HepG2 (cell line): ENCODE data around the gene NSD2. TPM values are rescaled to one million over a fixed set of nuclear protein-coding genes. Genes with fewer than 3 reads are reported as not detected.

Experiments
- ATAC-seq: fragments of 200-7000 bp; cut with Tn5 transposase; 3 replicates; pipeline ENCODE4 v1.9.1; 2020; ENCODE audit warnings: mild to moderate bottlenecking, moderate library complexity
- BruUV-seq: library from RNA; stranded (reverse); fragments of 400-500 nt; replicated peaks from 2 replicates; lab custom pipeline; 2021; lab: Mats Ljungman, UMichigan
- CTCF ChIA-PET: fragments of 300-600 bp; formaldehyde crosslinking; extraction: SDS; loops from one replicate; lab custom pipeline; 2021; ENCODE audit warnings: low total read pairs, inconsistent platforms, low intra/inter-chr PET ratio; lab: Yijun Ruan, JAX
- POLR2A ChIA-PET: fragments of 350-600 bp; sonication (Branson Sonifier 250); formaldehyde crosslinking; loops from one replicate; lab custom pipeline; 2020; ENCODE audit warnings: antibody characterized with exemption, inconsistent platforms; lab: Yijun Ruan, JAX
- DNase-seq: peaks from one replicate; pipeline ENCODE4 v3.0.0-alpha.2; 2015; ENCODE audit warnings: low spot score
- FAIRE-seq: peaks from 3 replicates; lab custom pipeline; 2011; peaks lifted over from hg19 to GRCh38; lab: Jason Lieb, UNC
- H2AFZ ChIP-seq: one replicate; pipeline ENCODE4 v1.6.1; 2011; ENCODE audit warnings: low read length, inconsistent platforms
- H3K27ac ChIP-seq: fragments of 300-600 bp; 3 replicates; pipeline ENCODE4 v1.8.0; 2011; ENCODE audit warnings: mixed run types, mild to moderate bottlenecking, mixed read lengths, low read length, inconsistent platforms; ENCODE audit not compliant: insufficient read depth; ENCODE audit errors: extremely low read length
- H3K27me3 ChIP-seq, 2 experiments: fragments of 200-600 bp in 1 of 2; 2 replicates in 1 of 2; 3 replicates in 1 of 2; pipeline versions ENCODE4 v1.6.0 to v1.8.0; 2011; ENCODE audit warnings: low read length in 2 of 2, mild to moderate bottlenecking in 2 of 2, moderate library complexity in 2 of 2, inconsistent platforms in 1 of 2; ENCODE audit not compliant: insufficient read depth in 2 of 2, control insufficient read depth in 1 of 2
- H3K36me3 ChIP-seq, 2 experiments: fragments of 200-600 bp in 1 of 2; replicated peaks in 1 of 2; 2 replicates in 1 of 2; 3 replicates in 1 of 2; pipeline versions ENCODE4 v1.5.1 to v1.8.0; 2011; ENCODE audit warnings: low read length in 2 of 2, inconsistent platforms in 1 of 2; ENCODE audit not compliant: insufficient read depth in 2 of 2, control insufficient read depth in 1 of 2
- H3K4me1 ChIP-seq: 2 replicates; pipeline ENCODE4 v1.5.1; 2012; ENCODE audit warnings: low read length, inconsistent platforms; ENCODE audit not compliant: insufficient read depth
- H3K4me2 ChIP-seq: 2 replicates; pipeline ENCODE4 v1.6.0; 2011; ENCODE audit warnings: low read depth, low read length, inconsistent platforms
- H3K4me3 ChIP-seq, 3 experiments: fragments of 200-600 bp in 1 of 3; sonication (generic), shearing (Covaris generic) in 1 of 3; replicated peaks in 1 of 3; 2 replicates each; pipeline ENCODE4 v1.5.1; 2011 to 2016; ENCODE audit warnings: low read length in 3 of 3, inconsistent platforms in 2 of 3, low read depth in 2 of 3, mild to moderate bottlenecking in 2 of 3, control low read depth in 1 of 3, mixed read lengths in 1 of 3; ENCODE audit not compliant: insufficient read depth in 1 of 3
- H3K79me2 ChIP-seq: one replicate; pipeline ENCODE4 v1.6.1; 2011; ENCODE audit warnings: low read length, inconsistent platforms; ENCODE audit not compliant: insufficient read depth
- H3K9ac ChIP-seq: 2 replicates; pipeline ENCODE4 v1.6.0; 2011; ENCODE audit warnings: mild to moderate bottlenecking, low read depth, low read length, inconsistent platforms; ENCODE audit not compliant: insufficient read depth
- H3K9me3 ChIP-seq: 2 replicates; pipeline ENCODE4 v1.5.1; 2012; ENCODE audit warnings: mild to moderate bottlenecking, low read length
- H4K20me1 ChIP-seq: 2 replicates; pipeline ENCODE4 v1.6.0; 2011; ENCODE audit warnings: inconsistent platforms, mild to moderate bottlenecking, low read length, moderate library complexity; ENCODE audit not compliant: insufficient read depth
- ARNTL ChIP-seq: sonication (generic); formaldehyde crosslinking; IDR thresholded peaks from 2 replicates; pipeline ENCODE4 v1.4.0; 2020; ENCODE audit warnings: mild to moderate bottlenecking, missing genetic modification reagents
- NAIF1 ChIP-seq: sonication (generic); formaldehyde crosslinking; IDR thresholded peaks from 2 replicates; pipeline ENCODE4 v1.5.0; 2020; ENCODE audit warnings: mild to moderate bottlenecking, missing genetic modification reagents, borderline replicate concordance
- NONO ChIP-seq, 2 experiments: fragments of 450-650 bp in 1 of 2; sonication (generic) in 1 of 2; formaldehyde crosslinking in 1 of 2; IDR thresholded peaks in 1 of 2; conservative IDR thresholded peaks in 1 of 2; 2 replicates each; pipeline versions ENCODE4 v1.6.1 to v1.8.0; 2017 to 2022; ENCODE audit warnings: mild to moderate bottlenecking in 1 of 2, missing genetic modification reagents in 1 of 2, moderate library complexity in 1 of 2
- NR2F6 ChIP-seq, 2 experiments: IDR thresholded peaks; 2 replicates each; pipeline ENCODE4 v1.6.1; 2016; ENCODE audit warnings: antibody characterized with exemption in 1 of 2, mild to moderate bottlenecking in 1 of 2
- ZBTB8A ChIP-seq: sonication (generic); formaldehyde crosslinking; IDR thresholded peaks from 2 replicates; pipeline ENCODE4 v1.4.0; 2020; ENCODE audit warnings: mild to moderate bottlenecking, low read depth, missing genetic modification reagents, borderline replicate concordance
- ZNF12 ChIP-seq: sonication (generic); formaldehyde crosslinking; IDR thresholded peaks from 2 replicates; pipeline ENCODE4 v1.5.0; 2020; ENCODE audit warnings: missing genetic modification reagents
- ZNF256 ChIP-seq: sonication (generic); formaldehyde crosslinking; conservative IDR thresholded peaks from 2 replicates; pipeline ENCODE4 v1.4.0; 2020; ENCODE audit warnings: missing genetic modification reagents
- ZNF598 ChIP-seq: sonication (generic); formaldehyde crosslinking; IDR thresholded peaks from 2 replicates; pipeline ENCODE4 v1.5.1; 2020; ENCODE audit warnings: mild to moderate bottlenecking, missing genetic modification reagents, borderline replicate concordance
- ZNF615 ChIP-seq: sonication (generic); formaldehyde crosslinking; IDR thresholded peaks from 2 replicates; pipeline ENCODE4 v1.5.0; 2020; ENCODE audit warnings: mild to moderate bottlenecking, missing genetic modification reagents, borderline replicate concordance
- ZSCAN30 ChIP-seq: sonication (generic); formaldehyde crosslinking; IDR thresholded peaks from 2 replicates; pipeline ENCODE4 v1.5.0; 2020; ENCODE audit warnings: mild to moderate bottlenecking, missing genetic modification reagents
- WGBS: methylation state at CpG from one replicate; pipeline ENCODE4 v1.1.6; 2017; ENCODE audit warnings: low lambda C conversion rate; 5-methylcytosine and 5-hydroxymethylcytosine counted together
- in situ Hi-C: cut with HindIII; loops from 2 replicates; pipeline ENCODE4 v1.10.0; 2017; ENCODE audit warnings: low pct_unique_long_range_greater_than_20kb; ENCODE audit not compliant: extremely low pct_ligation_motif_present
- intact Hi-C: fragments of 100-400 bp; cut with micrococcal nuclease; formaldehyde crosslinking; loops from one replicate; pipeline ENCODE4 v1.10.0; 2022; ENCODE audit not compliant: unreplicated experiment
- polyA plus RNA-seq, 8 experiments: library from polyadenylated mRNA; depleted of rRNA in 3 of 8; stranded (reverse) in 7 of 8; unstranded in 1 of 8; fragments of >200 nt; fragmentation: Illumina TruSeq in 4 of 8; extraction: Trizol in 4 of 8; gene quantifications; 2 replicates each; pipeline versions ENCODE4 v1.2.1 to v1.2.3, GENCODE V29; 2011 to 2016; ENCODE audit warnings: low read depth in 4 of 8, missing spikeins in 1 of 8, mixed read lengths in 1 of 8; ENCODE audit not compliant: insufficient read depth in 1 of 8
- total RNA-seq, 5 experiments: library from RNA; depleted of rRNA; stranded (reverse); fragments of >200 nt; fragmentation: Illumina TruSeq; extraction: Trizol; gene quantifications; 2 replicates each; pipeline ENCODE4 v1.2.3, GENCODE V29; 2016; ENCODE audit warnings: low read depth in 1 of 5
- TF ChIP-seq, protein P1 (sequence below): sonication (generic); formaldehyde crosslinking; IDR thresholded peaks from 2 replicates; pipeline ENCODE4 v1.4.0; 2020; ENCODE audit warnings: missing genetic modification reagents
- TF ChIP-seq, protein P2 (sequence below): sonication (generic); formaldehyde crosslinking; IDR thresholded peaks from 2 replicates; pipeline ENCODE4 v1.4.0; 2020; ENCODE audit warnings: missing genetic modification reagents, borderline replicate concordance
- TF ChIP-seq, protein P3 (sequence below): sonication (generic); formaldehyde crosslinking; IDR thresholded peaks from 2 replicates; pipeline ENCODE4 v1.5.1; 2020; ENCODE audit warnings: missing genetic modification reagents, mild to moderate bottlenecking, borderline replicate concordance

The NSD2 gene
- total and polyA plus RNA-seq, 2 of the 13 experiments (the other 11 are each of a cell fraction or from before 2014, with no cell fraction given), result 22.0 to 65.9 TPM

DNA sequence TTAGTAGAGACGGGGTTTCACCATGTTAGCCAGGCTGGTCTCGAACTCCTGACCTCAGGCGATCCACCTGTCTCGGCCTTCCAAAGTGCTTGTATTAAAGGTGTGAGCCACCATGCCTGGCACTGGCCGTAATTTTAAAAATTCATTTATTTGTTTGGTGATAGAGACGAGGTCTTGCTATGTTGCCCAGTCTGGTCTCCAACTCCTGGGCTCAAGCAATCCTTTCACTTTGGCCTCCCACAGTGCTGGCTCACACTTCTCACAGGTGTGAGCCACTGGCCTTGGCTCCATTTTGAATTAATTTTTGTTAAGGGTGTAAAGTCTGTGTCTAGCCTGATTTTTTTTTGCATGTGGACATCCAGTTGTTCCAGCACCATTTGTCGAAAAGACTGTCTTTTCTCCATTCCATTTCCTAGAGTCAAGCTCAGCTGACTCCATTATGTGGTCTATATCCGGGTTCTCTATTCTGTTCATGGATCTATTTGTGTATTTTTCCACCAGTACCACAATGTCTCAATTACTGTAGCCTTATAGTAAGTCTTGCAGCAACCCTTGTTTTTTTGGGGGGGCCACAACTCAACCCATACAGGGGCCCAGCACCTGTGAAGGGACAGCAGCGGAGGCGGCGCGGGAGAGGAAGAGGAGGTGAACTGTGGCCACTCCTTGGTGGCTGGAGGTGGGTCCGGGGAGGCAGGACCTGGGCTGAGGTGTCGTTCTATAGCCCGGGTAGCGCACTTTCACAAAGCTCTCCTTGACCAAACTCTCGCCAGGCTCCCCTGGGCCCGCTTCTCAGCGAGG lies 1.5 kb upstream of the NSD2 start:
- intact Hi-C loops, result loop anchor here (2.0 kb wide), 1 partner anchor 13 kb away; the partner anchor contains the start of gene LETM1
- peak overlapping the region; percentile 63 to 75 (median 68) for H3K4me3 ChIP-seq
- peaks cover 5% of the 10 kb centered on the region; the same call in 1 of the 2 replicates for H4K20me1 ChIP-seq
- no peak for DNase-seq
- peak overlapping the region; percentile 99 for H3K27ac ChIP-seq
- no peaks in the 10 kb centered on the region for H3K36me3 ChIP-seq
- no peaks in the 10 kb centered on the region for H3K9me3 ChIP-seq
- FAIRE-seq, result no peak
- BruUV-seq, result no TSS peak
- POLR2A ChIA-PET, result interaction anchor here (0.9 to 2.0 kb wide), 2 partner anchors 13 to 18 kb away, joined by 3 to 9 read pairs; no protein-coding TSS in a partner anchor
- ATAC-seq, result peak; percentile 49
- no peaks in the 10 kb centered on the region for H3K27me3 ChIP-seq
- H3K4me1 ChIP-seq, result peaks cover 75% of the 10 kb centered on the region
- H3K9ac ChIP-seq, result peak overlapping the region; percentile 86
- H2AFZ ChIP-seq, result no peak overlapping the region
- CTCF ChIA-PET, result no interaction called here
- H3K79me2 ChIP-seq, result peaks cover 28% of the 10 kb centered on the region
- H3K4me2 ChIP-seq, result peak overlapping the region; percentile 88
- in situ Hi-C loops, result no loop called here
- 41% methylated on average over 13 of the region's 19 CpGs for WGBS
- TF ChIP-seq, protein P1, sequence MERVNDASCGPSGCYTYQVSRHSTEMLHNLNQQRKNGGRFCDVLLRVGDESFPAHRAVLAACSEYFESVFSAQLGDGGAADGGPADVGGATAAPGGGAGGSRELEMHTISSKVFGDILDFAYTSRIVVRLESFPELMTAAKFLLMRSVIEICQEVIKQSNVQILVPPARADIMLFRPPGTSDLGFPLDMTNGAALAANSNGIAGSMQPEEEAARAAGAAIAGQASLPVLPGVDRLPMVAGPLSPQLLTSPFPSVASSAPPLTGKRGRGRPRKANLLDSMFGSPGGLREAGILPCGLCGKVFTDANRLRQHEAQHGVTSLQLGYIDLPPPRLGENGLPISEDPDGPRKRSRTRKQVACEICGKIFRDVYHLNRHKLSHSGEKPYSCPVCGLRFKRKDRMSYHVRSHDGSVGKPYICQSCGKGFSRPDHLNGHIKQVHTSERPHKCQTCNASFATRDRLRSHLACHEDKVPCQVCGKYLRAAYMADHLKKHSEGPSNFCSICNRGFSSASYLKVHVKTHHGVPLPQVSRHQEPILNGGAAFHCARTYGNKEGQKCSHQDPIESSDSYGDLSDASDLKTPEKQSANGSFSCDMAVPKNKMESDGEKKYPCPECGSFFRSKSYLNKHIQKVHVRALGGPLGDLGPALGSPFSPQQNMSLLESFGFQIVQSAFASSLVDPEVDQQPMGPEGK (CRISPR knock-in tag), result peak; percentile 50; the same call in 1 of the 2 replicates
- TF ChIP-seq NR2F6 (IDR thresholded peaks at IDR 0.05) (no peak), NR2F6 (CRISPR knock-in tag; IDR thresholded peaks at IDR 0.05) (no peak), ZNF598 (CRISPR knock-in tag) (no peak), ZNF256 (CRISPR knock-in tag) (no peak), NONO (IDR thresholded peaks at IDR 0.05) (no peak), NONO (CRISPR knock-in tag; conservative IDR thresholded peaks at IDR 0.05) (peak; percentile 10; the same call in 1 of the 2 replicates), ZBTB8A (CRISPR knock-in tag) (0 out of 2 replicates have a peak, but pooled peaks have one; percentile 41), ZNF615 (CRISPR knock-in tag) (peak; percentile 40; the same call in 1 of the 2 replicates), ZNF12 (CRISPR knock-in tag) (0 out of 2 replicates have a peak, but pooled peaks have one; percentile 23), ZSCAN30 (CRISPR knock-in tag) (peak; percentile 75; the same call in 1 of the 2 replicates), NAIF1 (CRISPR knock-in tag) (0 out of 2 replicates have a peak, but pooled peaks have one; percentile 71), ARNTL (CRISPR knock-in tag) (0 out of 2 replicates have a peak, but pooled peaks have one; percentile 0)
- TF ChIP-seq, protein P2, sequence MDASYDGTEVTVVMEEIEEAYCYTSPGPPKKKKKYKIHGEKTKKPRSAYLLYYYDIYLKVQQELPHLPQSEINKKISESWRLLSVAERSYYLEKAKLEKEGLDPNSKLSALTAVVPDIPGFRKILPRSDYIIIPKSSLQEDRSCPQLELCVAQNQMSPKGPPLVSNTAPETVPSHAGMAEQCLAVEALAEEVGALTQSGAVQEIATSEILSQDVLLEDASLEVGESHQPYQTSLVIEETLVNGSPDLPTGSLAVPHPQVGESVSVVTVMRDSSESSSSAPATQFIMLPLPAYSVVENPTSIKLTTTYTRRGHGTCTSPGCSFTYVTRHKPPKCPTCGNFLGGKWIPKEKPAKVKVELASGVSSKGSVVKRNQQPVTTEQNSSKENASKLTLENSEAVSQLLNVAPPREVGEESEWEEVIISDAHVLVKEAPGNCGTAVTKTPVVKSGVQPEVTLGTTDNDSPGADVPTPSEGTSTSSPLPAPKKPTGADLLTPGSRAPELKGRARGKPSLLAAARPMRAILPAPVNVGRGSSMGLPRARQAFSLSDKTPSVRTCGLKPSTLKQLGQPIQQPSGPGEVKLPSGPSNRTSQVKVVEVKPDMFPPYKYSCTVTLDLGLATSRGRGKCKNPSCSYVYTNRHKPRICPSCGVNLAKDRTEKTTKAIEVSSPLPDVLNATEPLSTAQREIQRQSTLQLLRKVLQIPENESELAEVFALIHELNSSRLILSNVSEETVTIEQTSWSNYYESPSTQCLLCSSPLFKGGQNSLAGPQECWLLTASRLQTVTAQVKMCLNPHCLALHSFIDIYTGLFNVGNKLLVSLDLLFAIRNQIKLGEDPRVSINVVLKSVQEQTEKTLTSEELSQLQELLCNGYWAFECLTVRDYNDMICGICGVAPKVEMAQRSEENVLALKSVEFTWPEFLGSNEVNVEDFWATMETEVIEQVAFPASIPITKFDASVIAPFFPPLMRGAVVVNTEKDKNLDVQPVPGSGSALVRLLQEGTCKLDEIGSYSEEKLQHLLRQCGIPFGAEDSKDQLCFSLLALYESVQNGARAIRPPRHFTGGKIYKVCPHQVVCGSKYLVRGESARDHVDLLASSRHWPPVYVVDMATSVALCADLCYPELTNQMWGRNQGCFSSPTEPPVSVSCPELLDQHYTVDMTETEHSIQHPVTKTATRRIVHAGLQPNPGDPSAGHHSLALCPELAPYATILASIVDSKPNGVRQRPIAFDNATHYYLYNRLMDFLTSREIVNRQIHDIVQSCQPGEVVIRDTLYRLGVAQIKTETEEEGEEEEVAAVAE, result no peak
- TF ChIP-seq, protein P3, sequence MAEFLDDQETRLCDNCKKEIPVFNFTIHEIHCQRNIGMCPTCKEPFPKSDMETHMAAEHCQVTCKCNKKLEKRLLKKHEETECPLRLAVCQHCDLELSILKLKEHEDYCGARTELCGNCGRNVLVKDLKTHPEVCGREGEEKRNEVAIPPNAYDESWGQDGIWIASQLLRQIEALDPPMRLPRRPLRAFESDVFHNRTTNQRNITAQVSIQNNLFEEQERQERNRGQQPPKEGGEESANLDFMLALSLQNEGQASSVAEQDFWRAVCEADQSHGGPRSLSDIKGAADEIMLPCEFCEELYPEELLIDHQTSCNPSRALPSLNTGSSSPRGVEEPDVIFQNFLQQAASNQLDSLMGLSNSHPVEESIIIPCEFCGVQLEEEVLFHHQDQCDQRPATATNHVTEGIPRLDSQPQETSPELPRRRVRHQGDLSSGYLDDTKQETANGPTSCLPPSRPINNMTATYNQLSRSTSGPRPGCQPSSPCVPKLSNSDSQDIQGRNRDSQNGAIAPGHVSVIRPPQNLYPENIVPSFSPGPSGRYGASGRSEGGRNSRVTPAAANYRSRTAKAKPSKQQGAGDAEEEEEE (CRISPR knock-in tag), result no peak
